ENCODE results near the gene SCP2.

GRCh38 chr1:52963101-52963500, 36.0 kb downstream of the SCP2 start:
- TF ChIP-seq CTCF (IDR thresholded peaks at IDR 0.05) (no peak), POLR2AphosphoS5 (IDR thresholded peaks at IDR 0.05) (peak; percentile 58)
